GM23248 (cell line): ENCODE results near the gene LUC7L3. TPM values are rescaled to one million over a fixed set of nuclear protein-coding genes. Genes with fewer than 3 reads are reported as not detected.

ENCODE experiments used
- DNase-seq: peaks from one replicate; pipeline ENCODE4 v3.0.0-alpha.2; 2015
- H2AFZ ChIP-seq: fragments of 200-600 bp; sonication (generic); 2 replicates; pipeline ENCODE4 v1.6.1; 2016; ENCODE audit warnings: antibody characterized with exemption
- H3F3A ChIP-seq: fragments of 200-600 bp; sonication (generic); 2 replicates; pipeline ENCODE4 v1.6.1; 2016; ENCODE audit warnings: mild to moderate bottlenecking, antibody characterized with exemption, mixed run types; ENCODE audit not compliant: insufficient read depth
- H3K27ac ChIP-seq: fragments of 200-600 bp; sonication (generic); 2 replicates; pipeline ENCODE4 v1.5.1; 2016; ENCODE audit warnings: mild to moderate bottlenecking
- H3K27me3 ChIP-seq: fragments of 200-600 bp; sonication (generic); replicated peaks from 2 replicates; pipeline ENCODE4 v1.6.1; 2016; ENCODE audit warnings: mild to moderate bottlenecking; ENCODE audit not compliant: insufficient read depth
- H3K36me3 ChIP-seq: fragments of 200-600 bp; sonication (generic); 2 replicates; pipeline ENCODE4 v1.6.1; 2016; ENCODE audit warnings: low read depth, mild to moderate bottlenecking
- H3K4me1 ChIP-seq: fragments of 200-600 bp; sonication (generic); 2 replicates; pipeline ENCODE4 v1.6.1; 2016; ENCODE audit warnings: mild to moderate bottlenecking; ENCODE audit not compliant: insufficient read depth
- H3K4me2 ChIP-seq: fragments of 200-600 bp; sonication (generic); one replicate; pipeline ENCODE4 v1.6.1; 2016; ENCODE audit warnings: mild to moderate bottlenecking; ENCODE audit not compliant: unreplicated experiment
- H3K4me3 ChIP-seq: fragments of 200-600 bp; sonication (generic); 2 replicates; pipeline ENCODE4 v1.5.1; 2016; ENCODE audit warnings: mild to moderate bottlenecking
- H3K79me2 ChIP-seq: fragments of 200-600 bp; sonication (generic); 2 replicates; pipeline ENCODE4 v1.6.1; 2016; ENCODE audit warnings: mild to moderate bottlenecking; ENCODE audit not compliant: insufficient read depth
- H3K9ac ChIP-seq: fragments of 200-600 bp; sonication (generic); 2 replicates; pipeline ENCODE4 v1.6.1; 2016; ENCODE audit warnings: mild to moderate bottlenecking
- H3K9me2 ChIP-seq: fragments of 200-600 bp; sonication (generic); 2 replicates; pipeline ENCODE4 v1.6.1; 2016; ENCODE audit warnings: mixed run types, mild to moderate bottlenecking, moderate library complexity; ENCODE audit not compliant: insufficient read depth
- H3K9me3 ChIP-seq: fragments of 200-600 bp; sonication (generic); one replicate; pipeline ENCODE4 v1.6.1; 2017; ENCODE audit warnings: low read depth
- H4K20me1 ChIP-seq: fragments of 200-600 bp; sonication (generic); 2 replicates; pipeline ENCODE4 v1.6.0; 2016; ENCODE audit not compliant: insufficient read depth
- EZH2 ChIP-seq: fragments of 200-600 bp; sonication (generic); IDR thresholded peaks from 2 replicates; pipeline ENCODE4 v1.6.1; 2018; ENCODE audit warnings: antibody characterized with exemption, mild to moderate bottlenecking; ENCODE audit not compliant: insufficient read depth, poor library complexity, severe bottlenecking
- EZH2phosphoT487 ChIP-seq: fragments of 200-600 bp; sonication (generic); IDR thresholded peaks from 2 replicates; pipeline ENCODE4 v1.6.1; 2018; ENCODE audit warnings: antibody characterized with exemption, moderate library complexity, mild to moderate bottlenecking, low read depth; ENCODE audit not compliant: insufficient read depth
- WGBS, 2 experiments: methylation state at CpG; one replicate each; pipeline ENCODE4 v1.1.6; 2015 to 2017; ENCODE audit warnings: low lambda C conversion rate in 2 of 2, low coverage in 1 of 2; ENCODE audit errors: missing lambda C conversion rate in 2 of 2; 5-methylcytosine and 5-hydroxymethylcytosine counted together
- in situ Hi-C: fragments of 300-500 bp; cut with MboI; formaldehyde crosslinking; loops from 2 replicates; pipeline ENCODE4 v1.15.0; 2020
- polyA plus RNA-seq: library from polyadenylated mRNA; unstranded; fragments of >200 nt; fragmentation: Nextera tagmentation; extraction: Ambion mirVana; gene quantifications from 2 replicates; pipeline ENCODE4 v1.2.1, GENCODE V29; 2016
- total RNA-seq: library from RNA; depleted of rRNA; stranded (reverse); fragments of >200 nt; shearing (Covaris generic); gene quantifications from 2 replicates; pipeline ENCODE4 v1.2.3, GENCODE V29; 2014

The LUC7L3 gene
- total and polyA plus RNA-seq, 2 experiments from 2014 or later = 59.1 to 138 TPM

- Histone ChIP-seq H3K9me3 (no peaks in the 10 kb centered on the region), H3K4me3 (no peak overlapping the region), H3K79me2 (peaks cover 17% of the 10 kb centered on the region), H3K9me2 (no peaks in the 10 kb centered on the region), H3K27ac (no peak overlapping the region), H3K27me3 (no peaks in the 10 kb centered on the region), H3K4me2 (no peak overlapping the region), H3K9ac (no peak overlapping the region), H4K20me1 (no peaks in the 10 kb centered on the region), H3F3A (peaks cover 84% of the 10 kb centered on the region), H3K4me1 (peaks cover 41% of the 10 kb centered on the region), H2AFZ (no peak overlapping the region), H3K36me3 (peaks cover 39% of the 10 kb centered on the region)
- WGBS, 2 experiments = 99 to 100% methylated on average over 3 of the region's 3 CpGs
- TF ChIP-seq EZH2 = no peak
- no peak for TF ChIP-seq EZH2phosphoT487
- in situ Hi-C loops = loop anchor here (5.0 kb wide), 1 partner anchor 150 kb away; the partner anchor contains the start of gene SPATA20
- no peak for DNase-seq
These were observed 22.3 kb upstream of the LUC7L3 start for GRCh38 chr17:50697062-50697461.

DNA sequence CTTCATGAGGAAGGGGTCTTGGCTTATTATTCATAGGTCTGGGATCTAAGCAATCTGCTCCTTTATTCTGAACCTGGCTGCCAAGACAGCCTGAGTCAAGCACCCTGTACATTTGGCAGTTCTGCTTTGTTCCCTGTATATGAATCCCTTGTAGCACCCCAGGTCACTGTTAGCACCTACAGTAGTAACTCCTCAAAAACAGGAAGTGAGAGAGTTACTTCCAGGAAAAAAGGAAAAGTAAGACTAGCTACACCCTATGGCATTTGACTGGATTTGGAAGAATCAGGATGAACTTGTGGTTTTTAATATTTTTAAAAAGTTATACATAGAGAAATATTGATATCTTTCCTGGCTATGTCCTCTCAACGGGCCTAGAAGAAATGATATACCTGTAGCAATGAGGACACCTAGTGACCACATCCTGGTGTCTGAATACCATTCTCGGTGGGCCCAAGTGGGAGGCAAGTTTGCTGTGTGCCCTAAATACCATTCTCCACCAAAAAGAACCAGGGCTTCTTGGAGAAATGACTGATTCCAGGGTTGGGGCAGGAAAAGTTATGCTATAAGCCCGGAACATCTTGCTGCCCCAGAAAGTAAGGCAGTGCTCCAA is 21.6 kb upstream of the LUC7L3 start:
- H3K4me3 ChIP-seq = no peak overlapping the region
- TF ChIP-seq EZH2 (no peak), EZH2phosphoT487 (no peak)
- H3K36me3 ChIP-seq = peaks cover 39% of the 10 kb centered on the region
- no peak overlapping the region for H3K9ac ChIP-seq
- in situ Hi-C loops = loop anchor here (5.0 kb wide), 1 partner anchor 150 kb away; the partner anchor contains the start of gene SPATA20
- WGBS, 2 experiments = 30 to 34% methylated on average over 3 of the region's 3 CpGs
- DNase-seq = no peak
- H3K9me3 ChIP-seq = no peaks in the 10 kb centered on the region
- H3K4me2 ChIP-seq = no peak overlapping the region
- H3K9me2 ChIP-seq = no peaks in the 10 kb centered on the region
- peaks cover 77% of the 10 kb centered on the region for H3F3A ChIP-seq
- no peak overlapping the region for H3K27ac ChIP-seq
- H3K79me2 ChIP-seq = peaks cover 24% of the 10 kb centered on the region
- H2AFZ ChIP-seq = no peak overlapping the region
- H3K4me1 ChIP-seq = peaks cover 34% of the 10 kb centered on the region
- H4K20me1 ChIP-seq = no peaks in the 10 kb centered on the region
- H3K27me3 ChIP-seq = no peaks in the 10 kb centered on the region

DNA sequence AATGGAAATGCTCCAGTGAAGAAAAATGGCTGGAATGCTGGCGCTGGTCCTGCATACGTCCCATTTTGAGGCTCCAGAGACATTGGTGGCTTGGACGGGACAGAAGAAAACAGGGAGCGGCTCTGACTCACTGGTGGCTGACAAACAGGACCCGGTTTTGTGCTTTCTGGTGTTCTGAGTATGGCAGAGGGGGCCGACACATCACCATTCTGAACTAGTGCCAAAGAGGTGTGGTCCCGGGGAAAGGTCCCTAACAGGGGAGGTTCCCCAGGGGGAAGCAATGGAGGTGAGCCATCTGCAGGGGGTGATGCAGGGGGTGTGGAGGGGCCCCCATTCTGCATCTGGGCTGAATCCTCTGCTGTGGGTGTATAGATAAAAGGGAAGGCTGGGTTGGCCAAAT is 20.0 kb upstream of the LUC7L3 start:
- H3K36me3 ChIP-seq = peaks cover 45% of the 10 kb centered on the region
- H3K9ac ChIP-seq = peak overlapping the region; percentile 11; the same call in 1 of the 2 replicates
- H3K4me2 ChIP-seq = no peak overlapping the region
- no peaks in the 10 kb centered on the region for H3K9me2 ChIP-seq
- H3K27me3 ChIP-seq = no peaks in the 10 kb centered on the region
- TF ChIP-seq EZH2phosphoT487 (no peak), EZH2 (no peak)
- peaks cover 60% of the 10 kb centered on the region for H3F3A ChIP-seq
- no peaks in the 10 kb centered on the region for H4K20me1 ChIP-seq
- H3K4me3 ChIP-seq = no peak overlapping the region
- 53 to 59% methylated on average over 7 of the region's 7 CpGs for WGBS, 2 experiments
- H3K4me1 ChIP-seq = peaks cover 17% of the 10 kb centered on the region
- DNase-seq = peak; percentile 52
- H2AFZ ChIP-seq = no peak overlapping the region
- peaks cover 40% of the 10 kb centered on the region for H3K79me2 ChIP-seq
- no peaks in the 10 kb centered on the region for H3K9me3 ChIP-seq
- peak overlapping the region; percentile 26 for H3K27ac ChIP-seq
- in situ Hi-C loops = loop anchor here (5.0 kb wide), 1 partner anchor 152 kb away; the partner anchor contains the start of gene SPATA20

DNA sequence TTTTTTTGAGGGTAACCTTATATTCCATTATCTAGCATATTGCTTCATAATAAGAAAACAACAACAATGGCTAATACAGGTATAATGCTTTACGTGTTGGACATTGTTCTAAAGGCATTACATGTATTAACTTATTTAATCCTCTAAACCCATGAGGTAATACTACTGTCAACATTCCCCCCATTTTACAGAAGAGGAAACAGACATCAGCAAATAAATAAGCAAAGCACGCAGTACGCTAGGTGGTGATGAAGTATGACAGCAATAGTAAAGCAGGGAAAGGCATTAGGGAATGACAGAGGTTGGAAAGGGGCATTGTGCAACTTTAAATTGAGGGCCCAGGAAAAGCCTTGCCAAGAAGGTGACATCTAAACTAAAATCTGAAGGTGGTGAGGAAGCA is 16.2 kb upstream of the LUC7L3 start:
- H3K4me3 ChIP-seq = no peak overlapping the region
- DNase-seq = no peak
- peaks cover 22% of the 10 kb centered on the region for H3K4me1 ChIP-seq
- peaks cover 29% of the 10 kb centered on the region for H3F3A ChIP-seq
- H3K36me3 ChIP-seq = peaks cover 17% of the 10 kb centered on the region
- TF ChIP-seq EZH2phosphoT487 (no peak), EZH2 (no peak)
- peaks cover 69% of the 10 kb centered on the region for H3K79me2 ChIP-seq
- H2AFZ ChIP-seq = no peak overlapping the region
- 95 to 97% methylated on average over 3 of the region's 3 CpGs for WGBS, 2 experiments
- no peak overlapping the region for H3K9ac ChIP-seq
- H3K4me2 ChIP-seq = no peak overlapping the region
- no peaks in the 10 kb centered on the region for H3K9me3 ChIP-seq
- no peaks in the 10 kb centered on the region for H3K27me3 ChIP-seq
- no peak overlapping the region for H3K27ac ChIP-seq
- no peaks in the 10 kb centered on the region for H3K9me2 ChIP-seq
- in situ Hi-C loops = no loop called here
- no peaks in the 10 kb centered on the region for H4K20me1 ChIP-seq
